ENCODE measurements around the gene IGSF21. TPM values are rescaled to one million over a fixed set of nuclear protein-coding genes. Genes with fewer than 3 reads are reported as not detected.

Gene IGSF21
- polyA plus RNA-seq, 1 experiment: not detected

DNA sequence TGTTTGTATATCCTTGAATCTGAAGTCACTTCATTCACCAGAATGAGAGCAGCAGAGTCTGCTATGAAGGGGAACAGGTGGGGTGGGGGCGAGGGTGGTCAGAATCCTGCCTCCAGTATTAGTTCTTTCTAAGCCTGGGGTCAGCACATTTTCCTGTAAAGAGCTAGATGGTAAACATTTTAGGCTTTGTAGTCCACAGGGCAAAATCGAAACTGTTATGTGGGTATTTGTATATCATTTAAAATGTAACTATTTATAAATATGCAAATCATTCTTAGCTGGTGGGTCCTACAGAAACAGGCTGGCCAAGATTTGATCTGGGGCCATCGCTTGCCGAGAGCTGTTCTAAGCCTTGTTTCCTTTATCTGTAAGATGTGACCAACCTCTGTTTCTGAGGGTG, 96.0 kb downstream of the IGSF21 start:
- TF ChIP-seq CTCF (IDR thresholded peaks at IDR 0.05; ENCODE audit: low read depth, low read length): no peak
- no peak overlapping the region for H3K4me3 ChIP-seq (ENCODE audit: low read depth, low read length)
- DNase-seq (ENCODE audit: low read depth, low spot score): no peak
- ChIA-PET CTCF (no interaction called here), POLR2A (no interaction called here)
- H3K27ac ChIP-seq (ENCODE audit: low read depth, low read length): no peak overlapping the region
- H3K9me3 ChIP-seq (ENCODE audit: control insufficient read depth, insufficient read depth, low read length): no peaks in the 10 kb centered on the region
- peaks cover 4% of the 10 kb centered on the region for H3K27me3 ChIP-seq (ENCODE audit: control insufficient read depth, insufficient read depth, low read length)

- CTCF ChIA-PET: no interaction called here
- Histone ChIP-seq H3K27me3 (ENCODE audit: control insufficient read depth, insufficient read depth, low read length) (peaks cover 2% of the 10 kb centered on the region), H3K27ac (ENCODE audit: low read depth, low read length) (no peak overlapping the region), H3K4me3 (ENCODE audit: low read depth, low read length) (no peak overlapping the region), H3K9me3 (ENCODE audit: control insufficient read depth, insufficient read depth, low read length) (no peaks in the 10 kb centered on the region)
- POLR2A ChIA-PET: no interaction called here
- no peak for DNase-seq (ENCODE audit: low read depth, low spot score)
- TF ChIP-seq CTCF (IDR thresholded peaks at IDR 0.05; ENCODE audit: low read depth, low read length): no peak
Measured at GRCh38 chr1:18204575-18204974, 97.0 kb downstream of the IGSF21 start.

GRCh38 chr1:18205319-18205718, 97.7 kb downstream of the IGSF21 start:
- H3K9me3 ChIP-seq (ENCODE audit: control insufficient read depth, insufficient read depth, low read length): no peaks in the 10 kb centered on the region
- TF ChIP-seq CTCF (IDR thresholded peaks at IDR 0.05; ENCODE audit: low read depth, low read length): no peak
- no peak overlapping the region for H3K27ac ChIP-seq (ENCODE audit: low read depth, low read length)
- no peaks in the 10 kb centered on the region for H3K27me3 ChIP-seq (ENCODE audit: control insufficient read depth, insufficient read depth, low read length)
- no peak for DNase-seq (ENCODE audit: low read depth, low spot score)
- no peak overlapping the region for H3K4me3 ChIP-seq (ENCODE audit: low read depth, low read length)
- CTCF ChIA-PET: no interaction called here
- POLR2A ChIA-PET: no interaction called here

DNA sequence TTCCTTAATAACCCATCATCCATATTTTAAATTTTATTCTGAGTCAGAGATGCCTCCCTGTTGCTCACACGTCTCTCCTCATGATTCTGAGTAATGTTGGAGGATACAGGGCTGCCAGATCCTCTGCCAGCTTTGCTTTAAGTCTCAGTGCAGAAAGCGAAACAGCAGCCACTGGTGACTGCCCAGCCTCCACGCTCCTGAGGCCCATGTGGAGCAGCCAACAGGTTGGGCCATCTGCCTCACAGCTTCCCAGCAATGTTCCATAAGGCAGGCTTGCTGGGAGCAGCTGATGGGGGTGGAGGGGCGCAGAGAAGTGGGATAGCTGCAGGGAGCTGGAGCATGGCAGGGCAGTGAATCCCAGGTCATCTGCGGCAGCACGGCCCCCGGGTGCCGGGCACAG, 104.2 kb downstream of the IGSF21 start:
- DNase-seq (ENCODE audit: low read depth, low spot score): no peak
- CTCF ChIA-PET: no interaction called here
- Histone ChIP-seq H3K27me3 (ENCODE audit: control insufficient read depth, insufficient read depth, low read length) (no peaks in the 10 kb centered on the region), H3K4me3 (ENCODE audit: low read depth, low read length) (no peak overlapping the region), H3K27ac (ENCODE audit: low read depth, low read length) (no peak overlapping the region), H3K9me3 (ENCODE audit: control insufficient read depth, insufficient read depth, low read length) (no peaks in the 10 kb centered on the region)
- POLR2A ChIA-PET: no interaction called here
- no peak for TF ChIP-seq CTCF (IDR thresholded peaks at IDR 0.05; ENCODE audit: low read depth, low read length)

GRCh38 chr1:18217398-18218043, 109.9 kb downstream of the IGSF21 start:
- CTCF ChIA-PET: no interaction called here
- Histone ChIP-seq H3K27ac (ENCODE audit: low read depth, low read length) (no peak overlapping the region), H3K27me3 (ENCODE audit: control insufficient read depth, insufficient read depth, low read length) (no peaks in the 10 kb centered on the region), H3K4me3 (ENCODE audit: low read depth, low read length) (no peak overlapping the region), H3K9me3 (ENCODE audit: control insufficient read depth, insufficient read depth, low read length) (no peaks in the 10 kb centered on the region)
- no peak for DNase-seq (ENCODE audit: low read depth, low spot score)
- POLR2A ChIA-PET: no interaction called here
- TF ChIP-seq CTCF (IDR thresholded peaks at IDR 0.05; ENCODE audit: low read depth, low read length): peak; percentile 30; the same call in 1 of the 2 replicates
